Neural cell (in vitro differentiated cells): ENCODE data around the gene NR2E1. TPM values are rescaled to one million over a fixed set of nuclear protein-coding genes. Genes with fewer than 3 reads are reported as not detected.

Experiments
- H2AFZ ChIP-seq: fragments of 200-600, 300-800 bp; sonication (generic), shearing (Covaris generic); 2 replicates; pipeline ENCODE4 v1.6.0; 2014; ENCODE audit warnings: low read depth, mild to moderate bottlenecking, antibody characterized with exemption, low read length, moderate library complexity
- H3F3A ChIP-seq: fragments of 200-600 bp; shearing (Covaris generic); 2 replicates; pipeline ENCODE4 v1.6.1; 2016; ENCODE audit warnings: mild to moderate bottlenecking, moderate library complexity, mixed read lengths, antibody characterized with exemption, low read length; ENCODE audit not compliant: insufficient read depth, poor library complexity, severe bottlenecking
- H3K27ac ChIP-seq: fragments of 200-600, 300-800 bp; sonication (generic), shearing (Covaris generic); 2 replicates; pipeline ENCODE4 v1.5.1; 2014; ENCODE audit warnings: mild to moderate bottlenecking, low read length, moderate library complexity
- H3K27me3 ChIP-seq: fragments of 300-800, 200-600 bp; sonication (generic), shearing (Covaris generic); 2 replicates; pipeline ENCODE4 v1.6.0; 2014; ENCODE audit warnings: mild to moderate bottlenecking, low read depth, low read length, moderate library complexity; ENCODE audit not compliant: insufficient read depth
- H3K36me3 ChIP-seq: fragments of 300-800, 200-600 bp; sonication (generic), shearing (Covaris generic); 2 replicates; pipeline ENCODE4 v1.5.1; 2014; ENCODE audit warnings: mild to moderate bottlenecking, antibody characterized with exemption, low read length, moderate library complexity; ENCODE audit not compliant: insufficient read depth
- H3K4me2 ChIP-seq: fragments of 300-800, 200-600 bp; sonication (generic), shearing (Covaris generic); 2 replicates; pipeline ENCODE4 v1.6.0; 2014; ENCODE audit warnings: mild to moderate bottlenecking, low read length
- H3K4me3 ChIP-seq: fragments of 300-800, 200-600 bp; sonication (generic), shearing (Covaris generic); 2 replicates; pipeline ENCODE4 v1.5.1; 2014; ENCODE audit warnings: mild to moderate bottlenecking, low read length, moderate library complexity
- H3K79me2 ChIP-seq: fragments of 200-600 bp; shearing (Covaris generic); replicated peaks from 2 replicates; pipeline ENCODE4 v1.6.0; 2014; ENCODE audit warnings: mild to moderate bottlenecking, low read length, moderate library complexity; ENCODE audit not compliant: insufficient read depth
- H3K9ac ChIP-seq: fragments of 300-800, 200-600 bp; sonication (generic), shearing (Covaris generic); 2 replicates; pipeline ENCODE4 v1.6.1; 2016; ENCODE audit warnings: mild to moderate bottlenecking, low read length, mixed read lengths
- H3K9me2 ChIP-seq: fragments of 200-600 bp; shearing (Covaris generic); 2 replicates; pipeline ENCODE4 v1.6.1; 2016; ENCODE audit warnings: mild to moderate bottlenecking, low read length, mixed read lengths; ENCODE audit not compliant: insufficient read depth
- H3K9me3 ChIP-seq: fragments of 200-600, 300-800 bp; sonication (generic), shearing (Covaris generic); 2 replicates; pipeline ENCODE4 v1.6.1; 2016; ENCODE audit warnings: mild to moderate bottlenecking, mixed run types, low read length, moderate library complexity, mixed read lengths
- H4K20me1 ChIP-seq: fragments of 200-600 bp; shearing (Covaris generic); 2 replicates; pipeline ENCODE4 v1.6.1; 2016; ENCODE audit warnings: mild to moderate bottlenecking, mixed run types; ENCODE audit not compliant: insufficient read depth
- EP300 ChIP-seq: fragments of 450-650 bp; conservative IDR thresholded peaks from 2 replicates; pipeline ENCODE4 v1.6.1; 2014; ENCODE audit warnings: antibody characterized with exemption, mild to moderate bottlenecking, moderate library complexity; ENCODE audit not compliant: poor library complexity, severe bottlenecking
- EZH2 ChIP-seq: fragments of 200-600, 300-800 bp; shearing (Covaris generic), sonication (generic); IDR thresholded peaks from 2 replicates; pipeline ENCODE4 v1.6.1; 2014; ENCODE audit warnings: antibody characterized with exemption, low read length, borderline replicate concordance, mild to moderate bottlenecking; ENCODE audit not compliant: insufficient read depth, poor library complexity, severe bottlenecking
- MXI1 ChIP-seq: fragments of 450-650 bp; conservative IDR thresholded peaks from 2 replicates; pipeline ENCODE4 v1.6.1; 2014; ENCODE audit warnings: antibody characterized with exemption, mild to moderate bottlenecking; ENCODE audit not compliant: poor library complexity, severe bottlenecking
- POLR2AphosphoS5 ChIP-seq: IDR thresholded peaks from 2 replicates; pipeline ENCODE4 v1.6.1; 2012
- RAD21 ChIP-seq: fragments of 450-650 bp; conservative IDR thresholded peaks from 2 replicates; pipeline ENCODE4 v1.6.1; 2014; ENCODE audit warnings: antibody characterized with exemption, mild to moderate bottlenecking, moderate library complexity
- SMC3 ChIP-seq: fragments of 450-650 bp; conservative IDR thresholded peaks from 2 replicates; pipeline ENCODE4 v1.6.1; 2014; ENCODE audit warnings: antibody characterized with exemption, mild to moderate bottlenecking, moderate library complexity; ENCODE audit not compliant: poor library complexity
- TAF1 ChIP-seq: IDR thresholded peaks from 2 replicates; pipeline ENCODE4 v1.6.1; 2012; ENCODE audit warnings: low read depth
- polyA plus RNA-seq: library from polyadenylated mRNA; depleted of rRNA; stranded (reverse); fragments of >200 nt; gene quantifications from 2 replicates; pipeline ENCODE4 v1.2.3, GENCODE V29; 2014
- TF ChIP-seq, protein P1 (sequence below): IDR thresholded peaks from 2 replicates; pipeline ENCODE4 v1.6.1; 2012; ENCODE audit warnings: borderline replicate concordance
- TF ChIP-seq, protein P2 (sequence below): fragments of 450-650 bp; IDR thresholded peaks from 2 replicates; pipeline ENCODE4 v1.5.1; 2014; ENCODE audit warnings: antibody characterized with exemption, mild to moderate bottlenecking, moderate library complexity; ENCODE audit not compliant: poor library complexity, severe bottlenecking

NR2E1 gene
- polyA plus RNA-seq, 1 donor from 2014 or later, result 1.3 TPM

DNA sequence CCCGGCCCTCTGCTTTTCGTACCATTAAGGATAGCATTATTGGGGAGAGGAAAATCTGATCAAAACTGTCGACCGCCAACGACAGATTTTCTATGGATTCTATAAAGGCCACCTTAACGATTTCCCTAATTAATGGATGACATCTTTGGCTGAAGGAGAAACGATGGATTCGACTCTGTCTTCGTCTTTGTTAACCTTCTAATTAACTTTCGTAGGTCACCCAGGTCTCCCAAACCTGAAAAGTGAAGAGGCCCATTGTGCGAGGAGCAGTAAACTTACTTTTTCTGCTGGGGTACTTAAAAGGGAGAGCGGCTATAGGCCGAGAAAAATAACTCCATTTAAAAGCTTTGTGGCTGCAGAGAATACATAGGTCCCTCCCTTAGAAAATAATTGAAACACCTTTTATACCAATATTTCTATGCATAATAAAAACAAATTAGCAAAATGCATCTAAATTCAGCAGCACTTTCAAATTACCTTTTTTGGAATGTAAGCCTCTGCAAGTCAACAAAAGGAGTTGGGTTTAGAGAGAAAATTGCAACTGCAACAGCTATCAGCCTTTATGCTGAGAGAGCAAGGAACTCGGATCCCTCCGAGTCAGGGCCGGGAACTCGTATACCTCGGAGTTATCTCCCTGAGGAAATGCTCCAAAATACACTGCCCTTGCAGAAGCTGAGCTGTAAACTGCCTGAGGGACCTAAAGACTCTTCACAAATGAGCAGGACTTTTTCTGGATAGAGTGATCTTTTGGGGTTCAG lies 31.4 kb upstream of the NR2E1 start:
- peak overlapping the region; percentile 14 for H2AFZ ChIP-seq
- no peaks in the 10 kb centered on the region for H3K9me2 ChIP-seq

DNA sequence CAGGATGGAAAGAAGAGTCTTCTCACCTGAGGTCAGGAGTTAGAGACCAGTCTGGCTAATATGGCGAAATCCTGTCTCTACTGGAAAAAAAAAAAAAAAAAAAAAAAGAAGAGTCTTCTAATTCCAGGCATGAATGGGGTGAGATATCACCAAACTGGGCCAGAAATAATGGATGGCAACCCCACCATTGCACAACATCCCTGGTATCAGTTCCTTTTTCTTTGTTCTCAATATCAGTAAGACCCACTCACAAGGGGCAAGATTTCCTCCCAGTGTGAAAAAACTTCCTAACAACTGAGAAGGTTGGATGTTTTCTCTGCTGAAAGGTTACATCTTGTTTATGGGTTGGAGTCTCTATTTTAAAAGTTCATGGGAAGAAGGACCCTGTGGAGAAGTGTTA lies 23.6 kb upstream of the NR2E1 start:
- no peaks in the 10 kb centered on the region for H3K79me2 ChIP-seq
- H3K9ac ChIP-seq, result no peak overlapping the region
- H3K9me2 ChIP-seq, result no peaks in the 10 kb centered on the region
- no peak overlapping the region for H3K4me2 ChIP-seq
- H3K9me3 ChIP-seq, result no peaks in the 10 kb centered on the region
- H3K27ac ChIP-seq, result no peak overlapping the region
- H3F3A ChIP-seq, result no peaks in the 10 kb centered on the region
- no peaks in the 10 kb centered on the region for H3K27me3 ChIP-seq
- no peak overlapping the region for H3K4me3 ChIP-seq
- H2AFZ ChIP-seq, result no peak overlapping the region
- H4K20me1 ChIP-seq, result no peaks in the 10 kb centered on the region
- TF ChIP-seq, protein P1, sequence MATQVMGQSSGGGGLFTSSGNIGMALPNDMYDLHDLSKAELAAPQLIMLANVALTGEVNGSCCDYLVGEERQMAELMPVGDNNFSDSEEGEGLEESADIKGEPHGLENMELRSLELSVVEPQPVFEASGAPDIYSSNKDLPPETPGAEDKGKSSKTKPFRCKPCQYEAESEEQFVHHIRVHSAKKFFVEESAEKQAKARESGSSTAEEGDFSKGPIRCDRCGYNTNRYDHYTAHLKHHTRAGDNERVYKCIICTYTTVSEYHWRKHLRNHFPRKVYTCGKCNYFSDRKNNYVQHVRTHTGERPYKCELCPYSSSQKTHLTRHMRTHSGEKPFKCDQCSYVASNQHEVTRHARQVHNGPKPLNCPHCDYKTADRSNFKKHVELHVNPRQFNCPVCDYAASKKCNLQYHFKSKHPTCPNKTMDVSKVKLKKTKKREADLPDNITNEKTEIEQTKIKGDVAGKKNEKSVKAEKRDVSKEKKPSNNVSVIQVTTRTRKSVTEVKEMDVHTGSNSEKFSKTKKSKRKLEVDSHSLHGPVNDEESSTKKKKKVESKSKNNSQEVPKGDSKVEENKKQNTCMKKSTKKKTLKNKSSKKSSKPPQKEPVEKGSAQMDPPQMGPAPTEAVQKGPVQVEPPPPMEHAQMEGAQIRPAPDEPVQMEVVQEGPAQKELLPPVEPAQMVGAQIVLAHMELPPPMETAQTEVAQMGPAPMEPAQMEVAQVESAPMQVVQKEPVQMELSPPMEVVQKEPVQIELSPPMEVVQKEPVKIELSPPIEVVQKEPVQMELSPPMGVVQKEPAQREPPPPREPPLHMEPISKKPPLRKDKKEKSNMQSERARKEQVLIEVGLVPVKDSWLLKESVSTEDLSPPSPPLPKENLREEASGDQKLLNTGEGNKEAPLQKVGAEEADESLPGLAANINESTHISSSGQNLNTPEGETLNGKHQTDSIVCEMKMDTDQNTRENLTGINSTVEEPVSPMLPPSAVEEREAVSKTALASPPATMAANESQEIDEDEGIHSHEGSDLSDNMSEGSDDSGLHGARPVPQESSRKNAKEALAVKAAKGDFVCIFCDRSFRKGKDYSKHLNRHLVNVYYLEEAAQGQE, result no peak
- TF ChIP-seq, protein P2, sequence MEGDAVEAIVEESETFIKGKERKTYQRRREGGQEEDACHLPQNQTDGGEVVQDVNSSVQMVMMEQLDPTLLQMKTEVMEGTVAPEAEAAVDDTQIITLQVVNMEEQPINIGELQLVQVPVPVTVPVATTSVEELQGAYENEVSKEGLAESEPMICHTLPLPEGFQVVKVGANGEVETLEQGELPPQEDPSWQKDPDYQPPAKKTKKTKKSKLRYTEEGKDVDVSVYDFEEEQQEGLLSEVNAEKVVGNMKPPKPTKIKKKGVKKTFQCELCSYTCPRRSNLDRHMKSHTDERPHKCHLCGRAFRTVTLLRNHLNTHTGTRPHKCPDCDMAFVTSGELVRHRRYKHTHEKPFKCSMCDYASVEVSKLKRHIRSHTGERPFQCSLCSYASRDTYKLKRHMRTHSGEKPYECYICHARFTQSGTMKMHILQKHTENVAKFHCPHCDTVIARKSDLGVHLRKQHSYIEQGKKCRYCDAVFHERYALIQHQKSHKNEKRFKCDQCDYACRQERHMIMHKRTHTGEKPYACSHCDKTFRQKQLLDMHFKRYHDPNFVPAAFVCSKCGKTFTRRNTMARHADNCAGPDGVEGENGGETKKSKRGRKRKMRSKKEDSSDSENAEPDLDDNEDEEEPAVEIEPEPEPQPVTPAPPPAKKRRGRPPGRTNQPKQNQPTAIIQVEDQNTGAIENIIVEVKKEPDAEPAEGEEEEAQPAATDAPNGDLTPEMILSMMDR, result no peak
- TF ChIP-seq EZH2 (no peak), RAD21 (no peak), POLR2AphosphoS5 (no peak), MXI1 (no peak), TAF1 (no peak), SMC3 (no peak), EP300 (no peak)
- no peaks in the 10 kb centered on the region for H3K36me3 ChIP-seq

More for the DNA sequence above, 31.4 kb upstream of the NR2E1 start:
- Histone ChIP-seq H3K79me2 (no peaks in the 10 kb centered on the region), H3K9ac (peak overlapping the region; percentile 64), H3K36me3 (no peaks in the 10 kb centered on the region), H3K9me3 (no peaks in the 10 kb centered on the region), H3K4me2 (peak overlapping the region; percentile 77), H3K27me3 (peaks cover 7% of the 10 kb centered on the region), H3K27ac (no peak overlapping the region), H3F3A (peaks cover 4% of the 10 kb centered on the region), H3K4me3 (peak overlapping the region; percentile 66), H4K20me1 (no peaks in the 10 kb centered on the region)
- TF ChIP-seq SMC3 (no peak), EZH2 (no peak), MXI1 (no peak), POLR2AphosphoS5 (no peak)
- TF ChIP-seq, protein P2, result no peak
- TF ChIP-seq, protein P1, result no peak
